Karpas-422 (cell line): Measurements from ENCODE around the gene STK32B. TPM values are rescaled to one million over a fixed set of nuclear protein-coding genes. Genes with fewer than 3 reads are reported as not detected.

Source experiments
- DNase-seq: peaks from one replicate; pipeline ENCODE4 v3.0.0-alpha.2; 2015
- H2AFZ ChIP-seq: fragments of 200-600 bp; sonication (generic); 2 replicates; pipeline ENCODE4 v1.6.1; 2014; ENCODE audit warnings: antibody characterized with exemption, low read length, mixed read lengths
- H3K27ac ChIP-seq: fragments of 200-600 bp; sonication (generic); 2 replicates; pipeline ENCODE4 v1.5.1; 2014; ENCODE audit warnings: mild to moderate bottlenecking, low read length, moderate library complexity
- H3K27me3 ChIP-seq: fragments of 200-600 bp; sonication (generic); 2 replicates; pipeline ENCODE4 v1.6.1; 2014; ENCODE audit warnings: low read length, mixed read lengths
- H3K36me3 ChIP-seq: fragments of 200-600 bp; sonication (generic); 2 replicates; pipeline ENCODE4 v1.6.1; 2014; ENCODE audit warnings: low read length, mixed read lengths; ENCODE audit not compliant: insufficient read depth
- H3K4me1 ChIP-seq: fragments of 200-600 bp; sonication (generic); 2 replicates; pipeline ENCODE4 v1.6.1; 2014; ENCODE audit warnings: mild to moderate bottlenecking, low read length, mixed read lengths
- H3K4me2 ChIP-seq: fragments of 200-600 bp; sonication (generic); 2 replicates; pipeline ENCODE4 v1.6.1; 2014; ENCODE audit warnings: low read length, low read depth, mild to moderate bottlenecking; ENCODE audit not compliant: poor library complexity, severe bottlenecking
- H3K4me3 ChIP-seq: fragments of 200-600 bp; sonication (generic); 2 replicates; pipeline ENCODE4 v1.5.1; 2014; ENCODE audit warnings: mild to moderate bottlenecking, antibody characterized with exemption, low read length, mixed read lengths
- H3K79me2 ChIP-seq: fragments of 200-600 bp; sonication (generic); 2 replicates; pipeline ENCODE4 v1.6.1; 2014; ENCODE audit warnings: mild to moderate bottlenecking, low read length, mixed read lengths
- H3K9ac ChIP-seq: fragments of 200-600 bp; sonication (generic); 2 replicates; pipeline ENCODE4 v1.6.0; 2014; ENCODE audit warnings: low read length
- H3K9me2 ChIP-seq: fragments of 200-600 bp; sonication (generic), shearing (Covaris generic); replicated peaks from 2 replicates; pipeline ENCODE4 v1.6.0; 2014; ENCODE audit warnings: mild to moderate bottlenecking, low read length, moderate library complexity; ENCODE audit not compliant: insufficient read depth
- H3K9me3 ChIP-seq: fragments of 300-700, 200-600 bp; sonication (generic); 2 replicates; pipeline ENCODE4 v1.6.1; 2014; ENCODE audit warnings: low read length, mixed read lengths
- H4K20me1 ChIP-seq: fragments of 200-600 bp; sonication (generic); 2 replicates; pipeline ENCODE4 v1.6.1; 2014; ENCODE audit warnings: mild to moderate bottlenecking, antibody characterized with exemption, low read length, low read depth; ENCODE audit not compliant: insufficient read depth
- total RNA-seq: library from RNA; depleted of rRNA; stranded (reverse); fragments of >200 nt; shearing (Covaris generic); gene quantifications from 2 replicates; pipeline ENCODE4 v1.2.3, GENCODE V29; 2014; ENCODE audit warnings: low replicate concordance

STK32B gene
- total RNA-seq, 1 experiment from 2014 or later: not detected

DNA sequence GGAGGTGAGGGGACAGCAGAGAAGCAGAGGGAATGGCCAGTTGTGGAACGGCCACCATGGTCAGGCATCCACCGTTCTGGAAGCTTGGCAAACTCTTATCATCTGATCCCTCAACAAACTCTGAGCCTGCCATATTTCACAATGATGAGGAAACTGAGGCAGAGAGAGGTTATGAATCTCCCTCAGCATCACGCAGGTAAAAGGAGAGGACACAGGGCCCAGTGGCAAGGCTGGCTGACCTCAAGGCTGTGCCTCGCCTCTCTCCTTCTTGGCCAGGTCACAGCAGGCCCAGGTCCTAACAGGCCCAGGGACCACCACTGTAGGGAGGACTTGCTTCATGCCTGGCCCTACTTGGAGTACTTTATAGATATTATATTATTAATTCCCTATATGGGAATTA lies 414.2 kb downstream of the STK32B start:
- no peaks in the 10 kb centered on the region for H3K36me3 ChIP-seq
- H3K27me3 ChIP-seq: no peaks in the 10 kb centered on the region
- no peaks in the 10 kb centered on the region for H3K79me2 ChIP-seq
- no peak overlapping the region for H3K4me3 ChIP-seq
- no peak overlapping the region for H2AFZ ChIP-seq
- H3K4me1 ChIP-seq: no peaks in the 10 kb centered on the region
- no peak overlapping the region for H3K27ac ChIP-seq
- H3K9me2 ChIP-seq: no peaks in the 10 kb centered on the region
- H3K9me3 ChIP-seq: no peaks in the 10 kb centered on the region
- no peak overlapping the region for H3K9ac ChIP-seq
- no peaks in the 10 kb centered on the region for H4K20me1 ChIP-seq
- DNase-seq: peak; percentile 10
- no peak overlapping the region for H3K4me2 ChIP-seq

DNA sequence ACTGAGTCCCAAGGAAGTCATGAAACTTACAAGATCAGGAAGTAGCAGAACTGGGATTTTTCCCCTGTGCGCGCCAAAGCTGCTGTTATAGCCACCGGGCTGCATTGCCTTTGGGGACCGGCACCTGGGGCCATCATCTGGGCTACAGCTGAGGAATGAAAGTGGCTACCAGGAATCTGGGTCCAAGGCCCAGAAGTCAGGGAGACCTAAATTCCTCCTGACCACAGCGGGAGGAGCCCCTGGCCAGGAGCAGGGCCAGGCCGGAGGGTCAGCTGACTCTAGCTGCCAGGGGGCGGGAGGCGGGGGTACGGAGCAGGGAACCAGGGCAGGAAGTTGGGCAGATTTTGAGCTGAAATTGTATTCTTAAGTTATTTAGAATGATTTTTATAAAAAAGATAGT lies 414.7 kb downstream of the STK32B start:
- no peak overlapping the region for H2AFZ ChIP-seq
- H3K4me1 ChIP-seq: no peaks in the 10 kb centered on the region
- no peaks in the 10 kb centered on the region for H3K9me2 ChIP-seq
- no peaks in the 10 kb centered on the region for H3K79me2 ChIP-seq
- no peak overlapping the region for H3K9ac ChIP-seq
- H3K9me3 ChIP-seq: no peaks in the 10 kb centered on the region
- H3K4me2 ChIP-seq: no peak overlapping the region
- H3K4me3 ChIP-seq: no peak overlapping the region
- no peaks in the 10 kb centered on the region for H4K20me1 ChIP-seq
- no peaks in the 10 kb centered on the region for H3K36me3 ChIP-seq
- H3K27ac ChIP-seq: no peak overlapping the region
- DNase-seq: no peak
- H3K27me3 ChIP-seq: no peaks in the 10 kb centered on the region

DNA sequence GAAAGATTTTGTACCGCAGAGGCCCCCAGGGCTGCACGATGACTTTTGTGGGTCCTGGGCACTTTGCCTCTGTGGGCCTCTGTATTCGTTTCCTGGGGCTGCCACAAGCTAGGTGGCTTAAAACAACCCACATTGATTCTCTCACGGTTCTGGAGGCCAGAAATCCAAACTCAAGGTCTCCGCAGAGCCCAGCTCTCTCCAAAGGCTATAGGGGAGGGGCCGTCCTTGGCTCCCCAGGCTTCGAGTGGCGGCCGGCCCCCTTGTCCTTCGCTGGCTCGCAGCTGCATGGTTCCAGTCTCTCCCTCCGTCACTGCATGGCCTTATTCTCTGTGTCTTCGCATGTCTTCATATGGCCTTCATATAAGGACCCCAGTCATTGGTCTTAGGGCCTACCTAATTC lies 415.8 kb downstream of the STK32B start:
- Histone ChIP-seq H3K4me1 (no peaks in the 10 kb centered on the region), H3K9ac (no peak overlapping the region), H3K79me2 (no peaks in the 10 kb centered on the region), H3K27me3 (no peaks in the 10 kb centered on the region), H3K36me3 (no peaks in the 10 kb centered on the region), H2AFZ (no peak overlapping the region), H3K9me2 (no peaks in the 10 kb centered on the region), H3K27ac (no peak overlapping the region), H3K4me3 (no peak overlapping the region), H3K4me2 (no peak overlapping the region), H4K20me1 (no peaks in the 10 kb centered on the region), H3K9me3 (no peaks in the 10 kb centered on the region)
- no peak for DNase-seq

DNA sequence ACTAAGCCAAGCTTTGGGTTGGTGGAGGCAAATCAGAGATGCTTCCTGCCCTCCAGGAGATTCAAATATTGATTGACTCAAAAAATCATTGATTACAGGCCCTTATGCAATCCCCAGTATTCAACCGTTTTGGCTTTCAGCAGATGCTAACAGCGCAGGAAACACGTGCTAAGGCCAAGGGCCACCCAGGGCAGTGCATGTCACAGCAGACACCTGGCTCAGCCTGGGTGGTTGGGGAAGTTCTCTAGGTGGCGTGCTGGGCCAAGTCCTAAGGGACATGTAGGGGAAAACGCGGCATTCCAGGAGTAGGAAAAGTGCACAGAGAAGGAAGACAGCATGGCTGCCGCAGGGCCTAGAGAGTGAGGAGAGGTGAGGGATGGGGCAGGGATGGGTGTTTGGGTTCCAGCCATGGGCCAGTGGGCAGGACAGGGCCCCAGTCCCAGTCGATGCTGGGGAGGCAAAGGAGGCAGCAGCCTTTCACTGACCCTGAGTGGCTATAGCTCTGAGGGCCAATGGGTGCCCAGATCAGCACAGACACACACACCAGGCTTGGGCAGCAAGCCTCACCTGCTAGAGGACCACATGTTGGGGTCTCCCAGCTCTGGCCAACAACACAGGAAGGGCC lies 418.0 kb downstream of the STK32B start:
- no peak overlapping the region for H3K4me3 ChIP-seq
- DNase-seq: peak; percentile 24
- no peaks in the 10 kb centered on the region for H3K27me3 ChIP-seq
- H3K4me1 ChIP-seq: no peaks in the 10 kb centered on the region
- no peaks in the 10 kb centered on the region for H4K20me1 ChIP-seq
- H3K36me3 ChIP-seq: no peaks in the 10 kb centered on the region
- no peaks in the 10 kb centered on the region for H3K79me2 ChIP-seq
- no peak overlapping the region for H3K9ac ChIP-seq
- H3K9me2 ChIP-seq: no peaks in the 10 kb centered on the region
- H3K9me3 ChIP-seq: no peaks in the 10 kb centered on the region
- H3K27ac ChIP-seq: no peak overlapping the region
- no peak overlapping the region for H3K4me2 ChIP-seq
- no peak overlapping the region for H2AFZ ChIP-seq

DNA sequence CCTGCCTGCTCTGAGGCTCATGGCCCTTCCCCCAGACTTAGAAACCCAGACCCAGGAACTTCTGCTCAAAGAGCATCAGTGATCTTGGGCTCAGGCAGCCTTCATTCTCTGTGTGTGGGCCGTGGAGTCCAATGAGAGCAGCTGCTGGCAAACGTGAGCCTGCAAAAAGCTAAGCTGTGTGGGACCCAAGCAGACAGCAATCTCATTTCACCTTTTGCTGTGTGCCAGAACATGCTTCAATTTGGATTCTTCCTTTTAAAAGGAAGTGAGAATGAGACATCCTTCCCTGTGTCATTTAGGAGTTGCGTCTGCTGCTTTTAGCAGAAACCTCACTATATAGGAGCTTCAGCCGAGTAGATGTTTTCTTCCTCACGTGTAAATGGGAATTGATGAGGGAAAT lies 418.6 kb downstream of the STK32B start:
- peak; percentile 36 for DNase-seq

DNA sequence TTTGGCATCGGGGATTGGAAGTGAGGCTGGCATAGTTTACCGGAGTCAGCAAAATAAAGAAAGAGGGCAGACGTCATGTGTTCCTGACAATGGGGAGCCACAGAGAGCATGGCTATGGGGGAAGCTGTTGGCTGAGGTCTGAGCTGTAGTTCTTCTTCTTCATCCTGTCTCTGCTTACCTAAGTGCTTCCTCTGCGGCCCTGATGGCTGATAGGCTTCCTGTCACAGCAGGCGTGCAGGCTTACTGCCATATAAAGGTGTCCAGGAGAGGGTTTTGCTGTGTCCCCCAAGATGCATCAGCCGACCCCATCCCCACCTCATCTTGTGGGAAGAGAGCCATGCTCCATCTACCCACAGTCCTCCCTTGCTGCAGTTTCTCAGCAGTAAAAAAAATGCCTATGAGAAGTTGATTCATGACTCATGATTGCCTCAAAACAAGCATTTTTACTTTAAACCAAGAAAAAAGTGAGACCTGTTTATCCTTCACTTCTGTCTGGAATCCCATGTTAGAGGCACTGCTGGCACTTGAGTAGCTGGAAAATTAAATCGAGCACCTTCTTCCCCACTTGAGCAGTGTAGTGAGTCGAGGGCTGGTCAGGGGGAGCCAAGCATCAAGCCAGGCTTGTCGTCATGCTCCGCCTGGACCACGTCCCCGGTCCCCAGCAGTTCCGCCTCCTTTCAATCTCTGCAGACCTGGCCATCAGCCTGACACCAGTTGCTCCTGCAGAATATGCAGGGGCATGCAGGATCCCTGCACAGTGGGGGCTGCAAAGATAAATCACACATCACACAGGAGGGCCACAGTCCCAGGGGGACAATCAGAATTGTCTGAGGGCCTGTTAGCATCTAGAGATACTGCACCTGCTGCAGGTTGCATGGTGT lies 419.3 kb downstream of the STK32B start:
- H4K20me1 ChIP-seq: no peaks in the 10 kb centered on the region
- H3K27ac ChIP-seq: no peak overlapping the region
- H3K4me3 ChIP-seq: no peak overlapping the region
- DNase-seq: peak; percentile 21
- no peaks in the 10 kb centered on the region for H3K4me1 ChIP-seq
- H3K9ac ChIP-seq: no peak overlapping the region
- no peak overlapping the region for H3K4me2 ChIP-seq
- no peaks in the 10 kb centered on the region for H3K9me3 ChIP-seq
- no peaks in the 10 kb centered on the region for H3K79me2 ChIP-seq
- no peaks in the 10 kb centered on the region for H3K36me3 ChIP-seq
- H2AFZ ChIP-seq: no peak overlapping the region
- H3K9me2 ChIP-seq: no peaks in the 10 kb centered on the region
- no peaks in the 10 kb centered on the region for H3K27me3 ChIP-seq

More for the DNA sequence above, 418.6 kb downstream of the STK32B start:
- Histone ChIP-seq H3K27me3 (no peaks in the 10 kb centered on the region), H3K9me2 (no peaks in the 10 kb centered on the region), H3K4me3 (no peak overlapping the region), H4K20me1 (no peaks in the 10 kb centered on the region), H3K4me2 (no peak overlapping the region), H3K27ac (no peak overlapping the region), H3K9me3 (no peaks in the 10 kb centered on the region), H3K36me3 (no peaks in the 10 kb centered on the region), H2AFZ (no peak overlapping the region), H3K9ac (no peak overlapping the region), H3K4me1 (no peaks in the 10 kb centered on the region), H3K79me2 (no peaks in the 10 kb centered on the region)

DNA sequence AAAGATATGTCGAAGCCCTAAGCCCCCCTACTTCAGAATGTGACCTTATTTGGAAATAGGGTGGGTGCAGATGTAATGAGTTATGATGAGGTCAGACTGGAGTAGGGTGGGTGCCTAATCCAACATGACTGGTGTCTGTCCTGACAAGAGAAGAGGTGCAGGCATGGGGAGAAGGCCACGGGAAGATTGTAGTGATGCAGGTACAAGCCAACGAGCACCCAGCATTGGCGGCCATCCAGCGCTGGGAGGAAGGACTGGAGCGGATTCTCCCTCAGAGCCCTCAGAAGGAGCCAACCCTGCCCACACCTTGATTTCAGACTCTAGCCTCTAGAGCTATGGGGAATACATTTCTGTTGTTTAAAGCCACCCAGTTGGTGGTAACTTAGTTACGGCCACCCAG lies 419.9 kb downstream of the STK32B start:
- Histone ChIP-seq H2AFZ (no peak overlapping the region), H3K4me1 (no peaks in the 10 kb centered on the region), H3K4me3 (no peak overlapping the region), H3K9me2 (no peaks in the 10 kb centered on the region), H3K9me3 (no peaks in the 10 kb centered on the region), H3K27me3 (no peaks in the 10 kb centered on the region), H3K79me2 (no peaks in the 10 kb centered on the region), H3K4me2 (no peak overlapping the region), H3K9ac (no peak overlapping the region), H4K20me1 (no peaks in the 10 kb centered on the region), H3K36me3 (no peaks in the 10 kb centered on the region), H3K27ac (no peak overlapping the region)
- DNase-seq: no peak

DNA sequence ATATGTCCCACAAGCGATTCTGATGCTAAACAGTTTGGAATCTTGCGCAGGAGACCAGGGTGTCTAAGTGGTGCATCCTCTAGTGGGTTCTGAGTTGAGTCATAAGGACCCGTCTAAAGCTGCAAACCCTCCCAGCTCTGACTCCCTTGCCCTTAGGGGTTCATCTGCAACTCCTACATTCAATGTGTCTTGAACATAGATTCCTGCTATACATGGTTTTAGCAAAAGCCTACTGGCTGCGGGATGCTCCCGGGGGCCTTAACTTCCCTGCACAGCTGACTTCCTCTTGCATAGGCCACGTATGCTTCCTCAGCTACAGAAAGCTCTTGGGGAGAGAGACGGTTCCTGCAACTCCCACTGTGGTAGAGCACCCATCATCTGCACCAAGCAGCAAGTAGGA lies 420.4 kb downstream of the STK32B start:
- H2AFZ ChIP-seq: no peak overlapping the region
- no peaks in the 10 kb centered on the region for H3K27me3 ChIP-seq
- H3K79me2 ChIP-seq: no peaks in the 10 kb centered on the region
- no peaks in the 10 kb centered on the region for H3K4me1 ChIP-seq
- H3K9me3 ChIP-seq: no peaks in the 10 kb centered on the region
- H3K27ac ChIP-seq: no peak overlapping the region
- no peaks in the 10 kb centered on the region for H4K20me1 ChIP-seq
- H3K4me3 ChIP-seq: no peak overlapping the region
- no peaks in the 10 kb centered on the region for H3K36me3 ChIP-seq
- no peak overlapping the region for H3K4me2 ChIP-seq
- H3K9me2 ChIP-seq: no peaks in the 10 kb centered on the region
- H3K9ac ChIP-seq: no peak overlapping the region
- peak; percentile 35 for DNase-seq
